Cerebellar cortex (tissue), 1 donor: ENCODE data around the gene ZNF142.
A peak's percentile ranks its signal among the peaks of the same experiment; 100 is the strongest.

Experiments
- DNase-seq: peaks from one replicate; pipeline ENCODE4 v3.0.0-alpha.2; 2015; ENCODE audit warnings: low spot score

The ZNF142 gene

DNA sequence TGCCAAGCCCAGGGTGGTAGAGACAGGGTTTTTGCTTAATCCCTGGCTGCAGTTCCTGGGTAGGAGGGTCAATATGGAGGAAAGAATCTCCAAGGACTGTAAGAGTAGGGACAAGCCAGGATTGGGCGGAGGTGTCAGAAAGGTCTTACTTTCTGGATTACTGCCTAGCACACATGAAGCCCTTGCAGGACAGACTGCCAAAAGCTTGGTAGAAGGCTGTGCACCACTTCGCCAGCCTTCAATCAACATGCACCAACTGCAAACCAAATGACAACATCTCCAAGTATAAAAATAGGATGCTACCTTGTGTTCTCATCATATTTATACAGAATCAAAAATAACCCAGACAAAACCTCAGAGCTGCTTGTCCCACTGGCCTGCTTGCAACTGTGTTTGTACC is 3.7 kb downstream of the ZNF142 start:
- no peak for DNase-seq

DNA sequence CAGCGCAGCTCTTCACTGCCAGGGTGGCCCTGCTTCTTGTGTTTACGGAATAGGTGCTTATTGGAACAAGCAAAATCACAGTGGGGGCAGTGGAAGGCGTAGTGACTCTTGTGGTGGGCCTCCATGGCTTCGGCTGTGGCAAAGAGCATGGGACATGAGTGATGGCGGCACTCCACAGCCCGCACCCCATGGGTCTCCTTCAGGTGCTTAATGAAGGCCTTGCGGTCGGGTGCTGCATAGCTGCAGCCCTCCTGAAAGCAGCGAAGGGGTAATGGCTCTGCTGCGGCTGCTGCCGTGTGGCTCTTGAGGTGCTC is 10.7 kb downstream of the ZNF142 start:
- no peak for DNase-seq

DNA sequence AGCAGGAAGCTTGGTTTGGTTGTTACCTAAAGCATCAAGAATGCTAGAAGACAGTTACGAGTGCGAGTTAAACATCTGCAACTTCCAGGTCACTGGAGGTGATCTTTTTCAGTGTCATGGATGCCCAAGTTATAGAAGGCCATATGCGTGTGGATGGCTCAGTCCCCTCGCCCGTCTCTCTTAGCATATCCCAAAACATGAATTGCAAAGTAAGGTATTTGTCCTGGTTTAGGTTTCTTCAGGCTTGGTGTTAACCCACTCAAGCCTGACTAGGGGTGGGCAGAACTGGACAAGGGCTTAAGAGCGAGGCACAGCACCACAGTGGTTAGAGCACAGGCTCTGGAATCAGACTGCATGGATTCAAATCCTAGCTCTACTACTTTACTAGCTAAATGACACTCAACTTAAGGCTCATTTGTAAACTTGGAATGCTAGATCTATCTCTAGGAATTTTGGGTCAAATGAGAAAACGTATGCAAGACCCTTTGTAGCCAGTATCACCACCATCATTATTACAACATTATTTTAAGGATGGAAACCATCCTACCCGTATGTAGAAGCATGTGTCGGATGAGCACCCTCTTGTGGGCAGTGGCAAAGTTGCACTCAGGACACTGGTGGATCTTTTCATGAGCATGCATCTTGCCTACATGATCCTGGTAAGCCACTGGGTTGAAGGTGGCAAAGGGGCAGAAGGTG is 11.2 kb downstream of the ZNF142 start:
- DNase-seq: peak; percentile 62

DNA sequence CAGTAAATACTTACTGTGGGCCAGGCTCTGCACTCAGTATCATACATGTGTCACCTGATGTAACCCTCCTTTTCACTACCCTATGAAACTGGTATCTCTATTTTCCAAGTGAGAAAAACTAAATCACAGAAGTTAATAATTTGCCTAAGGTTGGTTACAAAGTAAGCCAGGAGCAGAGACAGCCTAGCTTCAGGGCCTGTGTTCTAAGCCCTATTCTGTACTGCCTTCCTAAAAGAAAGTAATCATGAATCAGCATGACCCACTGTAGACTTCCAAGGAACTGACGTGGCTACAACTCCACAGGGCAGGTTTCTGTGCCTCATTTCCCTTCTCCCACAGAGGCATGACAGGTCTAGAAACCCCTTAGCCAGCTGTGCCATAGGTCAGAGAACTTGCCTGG is 14.3 kb downstream of the ZNF142 start:
- no peak for DNase-seq

DNA sequence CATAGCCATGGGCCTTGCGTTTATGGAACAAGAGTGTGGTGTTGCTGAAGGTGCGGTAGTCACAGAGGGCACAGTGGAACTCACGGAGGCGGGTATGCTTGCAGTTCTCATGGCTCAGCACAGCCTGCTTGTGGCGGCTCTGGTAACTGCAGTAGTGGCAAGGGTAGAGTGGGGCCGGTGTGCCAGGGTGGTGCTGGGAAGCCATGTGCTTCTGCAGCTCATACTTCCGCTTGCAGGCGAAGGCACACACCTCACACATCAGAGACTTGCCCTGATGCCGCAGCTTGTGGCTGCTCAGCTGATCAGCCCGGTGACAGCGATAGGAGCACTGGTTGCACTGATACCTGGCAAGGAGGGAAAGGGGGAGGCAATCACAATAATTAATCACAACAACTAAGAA is 14.7 kb downstream of the ZNF142 start:
- DNase-seq: no peak

DNA sequence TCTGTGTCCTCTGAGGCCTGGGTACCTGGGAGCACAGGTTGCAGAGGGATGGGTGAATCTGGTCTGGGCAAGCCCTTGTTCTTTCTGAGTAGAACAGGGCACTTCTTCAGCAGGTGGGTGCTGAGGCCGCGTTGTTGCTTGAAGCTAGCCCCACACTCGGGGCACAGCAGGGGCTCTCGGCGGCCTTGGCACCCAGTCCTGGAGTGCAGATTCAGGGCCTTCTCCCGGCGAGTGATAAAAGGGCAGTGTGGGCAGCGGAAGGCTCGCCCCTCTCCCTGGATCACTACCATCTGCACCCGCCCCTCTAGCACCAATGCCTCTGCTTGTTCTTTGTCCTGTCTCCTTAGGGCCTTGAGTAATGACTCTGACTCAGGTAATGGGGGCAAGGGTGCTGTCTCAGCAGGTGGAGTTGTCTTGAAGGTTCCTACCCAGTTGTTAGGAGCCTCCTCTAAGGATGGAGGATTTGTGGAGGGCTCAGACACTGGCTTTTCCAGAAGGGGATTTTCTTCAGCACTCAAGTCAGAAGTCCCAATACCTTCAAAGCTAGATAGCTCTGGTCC is 15.6 kb downstream of the ZNF142 start:
- no peak for DNase-seq

DNA sequence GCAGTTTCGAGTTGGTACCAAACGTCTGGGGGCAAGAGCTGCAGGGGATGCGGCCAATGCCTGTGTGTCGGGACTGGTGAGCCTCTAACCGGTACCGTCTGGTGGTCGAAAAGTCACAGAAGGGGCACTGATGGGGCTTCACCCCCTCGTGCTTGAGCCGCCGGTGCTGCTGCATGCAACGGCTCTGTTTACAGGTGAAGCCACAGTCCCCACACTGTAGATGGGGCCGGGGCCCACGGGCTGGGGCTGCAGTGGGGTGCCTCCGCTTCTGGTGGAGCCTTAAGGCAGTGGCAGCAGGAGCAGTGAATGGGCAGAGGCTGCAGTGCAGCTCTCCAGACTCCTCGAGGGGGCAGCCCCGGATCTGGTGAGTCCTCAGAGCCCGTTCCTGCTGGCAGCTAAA is 16.6 kb downstream of the ZNF142 start:
- no peak for DNase-seq

DNA sequence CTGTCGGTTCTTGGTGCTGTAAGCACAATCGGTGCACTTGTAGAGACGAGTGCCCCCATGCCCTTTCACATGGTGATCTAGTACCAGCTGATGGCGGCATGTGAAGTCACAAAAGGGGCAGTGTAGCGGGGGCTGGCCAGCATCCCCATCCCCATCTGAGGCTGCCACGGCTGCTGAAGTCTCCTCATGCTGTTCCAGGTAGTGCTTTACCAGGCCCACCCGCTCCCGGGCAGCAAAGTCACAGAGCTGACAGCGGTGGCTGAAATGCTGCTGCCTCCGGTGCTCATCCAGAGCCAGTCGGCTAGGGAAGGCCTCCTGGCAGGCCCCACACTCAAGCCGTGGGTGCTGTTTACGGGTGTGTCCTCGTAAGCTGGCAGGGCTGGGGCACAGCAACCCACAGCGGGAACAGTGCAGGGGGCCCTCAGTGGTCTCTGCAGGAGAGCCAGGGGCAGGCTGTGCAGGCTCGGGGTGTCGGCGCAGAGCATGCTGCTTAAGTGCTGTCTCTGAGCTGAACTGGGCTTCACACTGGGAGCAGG is 17.2 kb downstream of the ZNF142 start:
- no peak for DNase-seq

DNA sequence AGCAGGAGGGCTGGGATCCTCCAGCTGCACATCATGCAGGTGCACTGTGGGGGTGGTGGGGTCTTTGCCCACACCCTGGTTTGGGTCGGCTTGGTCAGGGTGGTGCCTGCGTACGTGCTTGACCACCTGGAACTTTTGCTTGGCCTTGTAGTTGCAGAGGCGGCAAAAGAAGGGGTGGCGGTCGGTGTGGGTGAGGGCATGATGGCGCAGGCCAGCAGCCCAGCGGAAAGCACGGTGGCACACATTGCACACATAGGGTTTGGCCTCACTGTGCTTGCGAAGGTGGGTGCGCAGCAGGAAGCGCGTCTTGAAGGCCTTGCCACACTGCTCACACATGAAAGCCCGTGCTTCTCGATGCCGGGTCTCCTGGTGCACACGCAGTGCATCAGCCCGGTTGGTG is 21.1 kb downstream of the ZNF142 start:
- DNase-seq: no peak

DNA sequence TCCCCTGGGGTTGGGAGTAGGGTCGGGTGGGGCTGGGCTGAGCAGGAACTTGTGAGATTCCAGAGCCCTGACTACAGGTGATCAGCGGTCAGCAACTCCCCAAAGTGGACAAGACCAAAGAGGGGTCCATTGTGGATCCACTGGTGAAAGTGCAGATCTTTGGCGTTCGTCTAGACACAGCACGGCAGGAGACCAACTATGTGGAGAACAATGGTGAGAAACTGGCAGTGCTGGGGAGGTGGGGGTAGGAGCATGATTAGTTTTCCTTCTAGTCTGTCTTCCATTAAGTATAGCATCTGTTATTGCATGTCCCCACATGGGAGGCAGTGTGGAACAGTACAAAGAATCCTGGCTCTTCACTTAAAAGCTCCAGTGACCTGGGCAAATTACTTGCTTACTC is 23.7 kb downstream of the ZNF142 start:
- DNase-seq: no peak

DNA sequence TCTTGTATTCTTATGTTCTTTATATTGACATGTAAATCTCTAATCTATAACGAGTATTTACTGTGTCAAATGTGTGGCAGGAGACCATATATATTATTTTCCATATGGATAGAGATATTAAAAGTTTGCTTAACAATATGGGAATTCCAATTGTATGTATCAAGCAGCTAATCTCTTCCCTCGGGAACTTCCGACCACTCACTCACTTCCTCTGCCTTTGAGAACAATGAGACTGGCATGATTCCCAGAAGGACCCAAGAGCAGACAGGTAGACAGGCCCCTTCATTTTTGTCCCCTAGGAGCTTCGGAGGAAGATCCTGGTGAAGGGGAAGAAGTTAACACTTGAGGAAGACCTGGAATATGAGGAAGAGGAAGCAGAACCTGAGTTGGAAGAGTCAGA is 27.6 kb downstream of the ZNF142 start:
- no peak for DNase-seq

DNA sequence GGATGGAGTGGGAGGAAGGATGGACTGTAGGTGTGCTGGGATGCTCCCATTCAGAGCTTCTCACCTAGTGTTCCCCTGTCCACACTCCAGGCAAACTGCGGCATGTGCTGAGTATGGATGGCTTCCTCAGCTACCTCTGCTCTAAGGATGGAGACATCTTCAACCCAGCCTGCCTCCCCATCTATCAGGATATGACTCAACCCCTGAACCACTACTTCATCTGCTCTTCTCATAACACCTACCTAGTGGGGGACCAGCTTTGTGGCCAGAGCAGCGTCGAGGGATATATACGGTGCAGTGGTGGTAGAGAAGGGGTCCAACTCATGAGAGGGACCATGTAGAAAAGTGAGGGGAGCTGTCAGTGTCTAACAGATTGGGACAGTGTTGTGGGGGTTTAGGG is 31.5 kb downstream of the ZNF142 start:
- no peak for DNase-seq

DNA sequence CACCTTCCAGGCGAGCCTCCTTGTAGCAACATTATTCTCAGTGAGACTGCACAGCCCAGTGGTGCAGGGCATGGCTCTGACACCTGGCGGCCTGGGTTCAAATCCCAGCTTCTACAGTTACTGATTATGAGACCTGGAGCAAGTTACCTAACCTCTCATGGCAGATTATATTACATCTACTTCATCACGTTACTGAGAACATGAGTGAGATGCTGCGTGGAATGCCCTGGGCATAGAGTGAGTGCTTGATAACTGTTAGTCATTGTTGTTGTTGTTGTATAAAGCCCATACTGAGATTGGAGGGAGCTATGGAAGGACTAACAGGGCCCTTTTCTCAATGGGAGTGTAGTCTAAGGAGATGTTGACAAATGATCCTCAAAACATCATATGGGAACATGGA is 33.1 kb downstream of the ZNF142 start:
- no peak for DNase-seq

DNA sequence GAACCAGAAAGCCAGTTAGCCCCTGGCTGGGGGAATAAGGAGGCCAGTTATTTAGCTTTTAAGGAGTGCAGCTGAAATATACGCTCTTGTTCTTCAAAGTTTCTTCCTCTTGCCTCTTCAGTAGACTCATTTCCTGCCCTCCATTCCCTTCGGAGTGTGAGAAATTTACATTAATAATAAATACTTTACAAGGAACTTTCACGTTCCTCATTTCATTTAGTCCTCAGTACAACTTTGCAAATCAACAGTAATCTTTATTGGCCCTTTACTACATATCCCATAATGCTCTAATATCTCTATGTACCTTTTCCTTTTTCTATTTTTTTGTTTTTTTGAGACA is 36.1 kb downstream of the ZNF142 start:
- DNase-seq: no peak

DNA sequence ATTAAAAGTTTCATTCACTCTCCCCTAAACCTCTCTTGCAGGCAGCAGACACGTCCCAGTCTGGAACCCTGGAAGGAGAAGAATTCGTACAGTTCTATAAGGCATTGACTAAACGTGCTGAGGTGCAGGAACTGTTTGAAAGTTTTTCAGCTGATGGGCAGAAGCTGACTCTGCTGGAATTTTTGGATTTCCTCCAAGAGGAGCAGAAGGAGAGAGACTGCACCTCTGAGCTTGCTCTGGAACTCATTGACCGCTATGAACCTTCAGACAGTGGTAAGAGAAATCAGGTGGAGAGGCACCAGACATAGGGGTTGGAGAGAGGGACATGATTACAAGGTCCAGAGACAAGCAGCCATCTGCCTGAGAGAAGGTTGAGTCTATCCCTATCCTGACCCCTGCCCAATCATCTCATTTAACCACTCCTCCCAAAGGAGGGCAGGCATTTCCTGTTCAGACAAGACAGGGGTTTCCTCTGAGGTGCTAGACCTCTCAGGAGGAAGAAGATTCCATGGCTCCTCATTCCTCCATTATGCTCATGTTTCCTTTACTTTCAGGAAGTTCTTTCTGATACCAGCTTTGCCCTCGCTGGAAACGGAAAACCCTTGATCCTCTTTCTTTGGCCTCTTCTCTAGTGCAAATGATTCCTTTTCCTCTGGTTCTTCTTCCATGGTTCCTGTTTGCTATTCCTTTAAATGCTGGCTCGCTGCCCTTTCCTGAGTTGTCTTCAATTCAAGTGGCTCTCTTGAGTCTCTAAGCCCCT is 36.6 kb downstream of the ZNF142 start:
- DNase-seq: peak; percentile 29

DNA sequence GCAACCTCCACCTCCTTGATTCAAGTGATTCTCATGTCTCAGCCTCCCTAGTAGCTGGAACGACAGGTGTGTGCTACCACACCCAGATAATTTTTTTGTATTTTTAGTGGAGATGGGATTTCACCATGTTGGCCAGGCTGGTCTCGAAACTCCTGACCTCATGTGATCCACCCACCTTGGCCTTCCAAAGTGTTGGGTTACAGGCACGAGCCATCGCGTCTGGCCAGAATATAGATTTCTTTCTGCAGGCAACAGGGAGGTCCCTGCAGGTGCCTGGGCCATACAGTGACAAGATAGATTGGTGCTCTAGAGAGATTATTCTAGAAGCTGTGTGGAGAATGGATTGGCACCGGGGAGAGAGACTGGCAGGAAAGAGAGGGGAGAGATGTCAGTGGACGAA is 38.4 kb downstream of the ZNF142 start:
- no peak for DNase-seq

DNA sequence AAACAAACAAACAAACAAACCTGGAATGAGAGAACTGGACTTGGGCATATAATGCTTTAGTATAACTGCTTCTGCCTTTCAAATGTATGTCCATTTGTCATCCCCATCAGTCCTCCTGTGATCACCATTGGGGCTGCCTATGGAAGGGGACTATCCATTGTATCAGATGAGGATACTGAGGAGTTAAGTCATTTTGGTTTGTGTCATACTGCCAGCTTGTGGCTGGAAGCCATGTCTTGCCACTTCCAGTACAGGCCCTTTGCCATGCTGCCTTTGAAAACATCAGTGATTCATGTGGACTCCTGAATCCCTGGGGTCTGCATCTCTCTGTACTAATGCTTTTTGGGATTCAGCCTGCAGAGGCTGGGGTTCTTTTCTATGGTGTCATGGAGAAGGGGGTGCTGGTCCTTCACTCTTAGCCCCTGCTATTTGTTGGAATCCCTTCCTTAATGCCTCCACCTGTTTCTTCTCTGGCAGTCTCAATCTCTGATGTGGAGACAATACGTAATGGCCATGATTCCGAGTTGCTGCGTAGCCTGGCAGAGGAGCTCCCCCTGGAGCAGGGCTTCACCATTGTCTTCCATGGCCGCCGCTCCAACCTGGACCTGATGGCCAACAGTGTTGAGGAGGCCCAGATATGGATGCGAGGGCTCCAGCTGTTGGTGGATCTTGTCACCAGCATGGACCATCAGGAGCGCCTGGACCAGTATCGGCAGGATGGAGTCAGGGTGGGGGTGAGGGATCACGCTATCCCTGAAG is 41.1 kb downstream of the ZNF142 start:
- no peak for DNase-seq

DNA sequence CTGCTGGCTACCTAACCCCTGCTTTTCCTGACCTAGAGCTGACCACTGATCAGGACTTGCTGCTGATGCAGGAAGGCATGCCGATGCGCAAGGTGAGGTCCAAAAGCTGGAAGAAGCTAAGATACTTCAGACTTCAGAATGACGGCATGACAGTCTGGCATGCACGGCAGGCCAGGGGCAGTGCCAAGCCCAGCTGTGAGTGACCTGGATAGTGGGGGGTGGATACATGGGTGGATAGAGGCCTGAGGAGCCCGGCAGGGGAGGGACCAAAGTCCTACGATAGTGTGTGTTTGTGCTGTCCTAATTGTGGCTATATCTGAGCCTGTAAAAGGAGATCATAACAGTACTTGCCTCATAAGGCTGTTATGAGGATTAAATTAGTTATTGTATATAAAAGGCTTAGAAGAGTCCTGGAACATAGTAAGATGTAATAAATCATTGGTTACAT is 43.5 kb downstream of the ZNF142 start:
- no peak for DNase-seq

DNA sequence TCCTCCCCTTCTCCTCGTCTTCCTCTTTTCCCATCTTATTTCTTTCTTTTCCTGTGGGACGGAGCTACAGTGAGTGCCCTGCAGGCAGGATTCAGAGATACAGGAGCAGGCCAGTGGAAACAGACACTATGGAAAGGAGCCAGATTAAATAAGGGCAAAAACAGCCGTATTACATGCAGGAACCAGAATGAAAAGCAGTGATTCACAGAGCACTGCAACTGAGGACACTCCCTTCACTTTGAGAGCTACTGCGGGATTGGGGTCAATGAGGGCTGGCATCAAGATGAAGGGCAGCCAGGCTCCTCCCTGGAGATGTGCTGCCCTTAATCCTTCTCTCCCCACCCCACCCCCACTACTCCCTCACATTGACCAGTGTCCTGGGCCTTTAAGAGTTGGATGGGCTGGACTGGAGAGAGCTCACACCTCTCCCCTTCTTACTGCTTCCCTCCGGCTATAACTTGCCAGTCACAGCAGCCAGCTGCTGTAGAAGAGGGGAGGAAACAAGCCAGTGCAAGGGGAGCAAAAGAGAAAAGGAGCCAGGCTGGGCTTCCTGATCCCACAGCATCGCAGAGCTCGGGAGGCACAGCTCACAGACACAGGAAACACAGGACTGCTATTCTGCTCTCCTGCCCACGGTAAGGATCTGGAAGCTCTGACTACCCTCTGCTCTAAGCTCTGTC is 51.8 kb downstream of the ZNF142 start, which contains the start of gene PLCD4:
Gene PLCD4 (plus strand): TSS at position 464 of the 680 bp plus-strand sequence. CDS start 7,841 bp downstream, outside the sequence.
- DNase-seq: peak; percentile 39

DNA sequence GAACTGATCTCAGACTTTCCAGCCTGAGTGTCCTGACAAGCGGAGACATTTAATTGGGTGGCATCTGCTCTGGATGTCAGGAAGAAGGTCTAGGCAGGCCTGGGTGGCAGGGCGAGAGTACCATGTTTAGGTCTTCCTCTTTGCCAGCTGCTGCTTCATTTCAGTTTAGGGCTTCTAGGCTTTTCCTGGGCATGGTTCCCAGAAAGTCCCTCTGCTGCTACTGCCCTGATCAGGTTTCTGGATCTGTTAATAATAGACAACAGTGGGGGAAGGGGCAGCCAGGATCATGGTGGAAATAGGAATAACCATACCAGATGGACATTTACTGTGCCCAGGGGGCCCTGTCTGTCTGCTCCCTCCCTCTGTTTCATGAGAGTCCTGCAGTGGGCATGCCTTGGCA is 54.0 kb downstream of the ZNF142 start:
- DNase-seq: no peak
